ENCODE measurements around the gene ZNF462.

The ZNF462 gene

DNA sequence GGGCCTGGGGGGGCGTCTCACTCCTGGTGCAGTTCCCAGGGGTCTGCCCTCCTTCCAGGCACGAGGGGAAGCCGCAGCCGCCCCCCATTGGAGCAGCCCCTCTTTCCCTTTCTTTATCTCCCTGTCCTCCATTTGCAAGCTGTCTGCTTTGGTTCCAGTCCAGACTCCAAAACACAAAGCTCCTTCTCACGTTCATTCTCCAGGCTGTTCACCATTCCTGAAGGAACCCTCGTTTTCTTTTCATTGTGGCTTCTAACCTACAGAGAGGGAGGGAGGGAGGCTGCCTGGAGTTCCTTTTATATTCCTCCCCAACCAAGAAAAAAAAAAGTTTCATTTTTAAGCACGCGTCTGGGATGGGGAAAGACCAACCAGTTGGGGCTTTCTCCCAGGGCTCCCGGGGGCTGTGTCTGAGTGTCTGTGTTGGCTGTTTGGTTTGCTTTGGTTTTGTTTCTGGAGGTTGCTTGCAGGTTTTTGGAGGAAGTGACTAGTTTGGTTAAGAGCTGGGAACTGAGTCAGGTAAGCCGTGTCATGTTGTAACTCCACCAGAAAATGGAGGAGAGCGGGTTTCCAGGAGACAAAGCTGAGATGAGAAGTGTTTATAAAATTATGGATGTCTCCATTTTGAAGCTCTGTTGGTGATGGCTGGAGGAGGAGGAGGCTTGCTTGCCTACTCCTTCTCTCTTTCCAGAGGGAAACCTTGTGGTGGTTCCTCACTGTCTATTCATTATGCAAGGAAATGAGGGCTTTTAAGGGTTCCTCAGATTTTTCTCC, 1.6 kb downstream of the ZNF462 start:
- peak; percentile 44 for DNase-seq (ENCODE audit: low spot score)

DNA sequence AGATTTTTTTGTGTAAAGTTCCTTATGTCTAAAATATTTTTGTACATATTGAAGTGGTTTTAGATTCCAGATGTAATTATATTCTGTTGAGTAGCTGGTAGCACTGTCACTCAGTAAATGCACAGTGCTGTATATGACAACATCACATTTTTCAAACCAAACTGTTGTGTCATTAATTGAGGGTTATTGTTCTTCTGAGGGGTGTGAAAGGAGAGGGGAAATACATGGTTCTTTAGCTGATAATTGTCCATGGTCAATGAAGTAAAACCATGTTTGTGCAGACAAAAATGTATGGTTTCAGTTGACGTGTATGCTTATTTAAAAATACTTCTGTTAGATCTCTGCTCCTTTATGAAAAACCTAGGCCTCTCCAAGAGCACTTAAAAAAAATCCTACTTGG, 3.3 kb downstream of the ZNF462 start:
- DNase-seq (ENCODE audit: low spot score) = no peak

DNA sequence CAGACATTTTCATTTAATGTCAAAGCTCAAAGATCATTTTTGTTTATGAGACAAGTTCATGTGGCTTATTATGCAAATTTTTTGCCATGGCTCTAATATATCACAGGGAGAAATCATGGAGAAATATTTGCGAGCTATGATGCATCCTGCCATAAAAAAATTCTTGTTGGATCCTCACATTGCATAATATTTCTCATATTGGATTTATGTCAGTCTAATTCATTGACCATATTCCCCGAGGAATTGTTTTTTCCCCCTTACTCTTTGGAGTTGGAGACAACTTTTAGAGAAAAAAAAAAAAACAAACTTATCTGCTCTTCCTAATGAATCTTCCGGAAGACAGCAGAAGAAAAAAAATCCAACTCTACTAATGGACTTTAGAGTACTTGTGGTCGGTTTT, 4.3 kb downstream of the ZNF462 start:
- no peak for DNase-seq (ENCODE audit: low spot score)

DNA sequence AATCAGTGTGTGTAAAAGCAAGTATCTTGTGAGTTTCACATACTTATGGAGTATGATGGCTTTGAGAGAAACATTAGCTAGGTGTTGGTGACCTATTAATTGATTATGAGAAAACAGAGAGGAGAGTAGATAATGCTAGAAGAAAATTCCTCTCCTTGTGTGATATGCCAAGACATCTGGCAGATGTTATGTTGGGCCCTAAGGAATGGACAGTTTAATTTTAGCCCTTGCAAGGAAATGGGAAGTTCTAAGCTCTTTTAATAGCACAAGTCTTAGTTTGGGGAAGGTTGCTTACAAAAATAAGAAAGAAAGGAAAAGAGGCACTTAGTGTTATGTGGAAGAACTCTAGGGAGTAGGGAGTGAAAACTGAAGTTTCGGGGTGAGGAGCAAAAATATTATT, 5.1 kb downstream of the ZNF462 start:
- DNase-seq (ENCODE audit: low spot score) = no peak

DNA sequence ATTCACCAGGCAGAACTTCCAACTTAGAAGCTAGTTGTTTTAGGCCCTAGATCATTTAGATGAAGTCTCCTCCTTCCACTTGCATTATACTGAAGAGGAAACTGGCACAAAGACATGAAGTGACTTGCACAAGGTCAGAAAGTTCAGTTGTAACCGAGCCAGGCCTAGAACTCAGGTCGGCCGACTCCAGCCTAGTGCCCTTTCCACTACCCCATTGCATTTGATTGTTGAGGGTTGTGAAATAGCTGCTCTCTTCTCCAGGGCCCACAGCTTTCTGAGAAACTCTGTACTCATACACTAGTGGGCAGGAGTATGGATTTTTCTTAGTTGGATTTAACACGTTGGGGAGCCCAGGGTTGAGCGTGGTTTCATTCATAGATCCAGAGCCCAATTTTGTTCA, 5.6 kb downstream of the ZNF462 start:
- no peak for DNase-seq (ENCODE audit: low spot score)

DNA sequence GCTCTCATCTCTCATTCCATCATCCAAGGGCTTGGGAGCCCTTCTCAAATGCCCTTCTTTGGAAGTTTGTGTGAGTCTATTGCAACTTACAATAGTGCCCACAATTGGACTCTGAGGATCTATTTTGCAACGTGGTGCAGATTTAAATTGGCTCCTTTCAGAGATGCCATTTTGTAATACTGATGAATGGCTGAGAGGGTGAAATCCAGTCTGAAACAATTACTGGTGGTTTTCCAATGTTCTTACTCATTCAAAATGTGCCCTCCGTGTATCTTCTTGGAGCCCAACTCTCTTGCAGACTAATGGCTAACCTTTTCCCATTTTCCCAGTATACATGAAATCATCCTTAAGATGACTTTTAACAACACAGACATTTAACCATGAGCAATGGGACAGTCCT, 6.1 kb downstream of the ZNF462 start:
- DNase-seq (ENCODE audit: low spot score) = peak; percentile 12

DNA sequence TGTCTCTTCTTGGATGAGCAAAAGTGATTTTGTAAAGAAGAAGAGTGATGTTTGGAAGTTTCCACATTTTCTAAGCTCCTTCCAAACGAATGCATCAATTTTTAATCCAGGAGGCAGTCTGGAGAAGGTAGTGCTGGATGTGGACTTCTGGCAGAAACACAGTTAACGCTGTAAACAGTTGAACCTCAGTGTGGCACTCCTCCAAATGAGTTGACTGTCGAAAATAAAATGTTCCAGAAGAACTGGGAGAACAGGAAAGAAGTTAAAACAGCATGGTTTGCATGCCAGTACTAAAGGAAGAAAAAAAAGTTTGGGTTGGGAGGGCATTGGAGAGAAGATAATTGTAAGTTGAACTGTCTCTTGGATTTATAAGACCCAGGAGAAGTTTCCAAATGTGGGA, 6.5 kb downstream of the ZNF462 start:
- no peak for DNase-seq (ENCODE audit: low spot score)

DNA sequence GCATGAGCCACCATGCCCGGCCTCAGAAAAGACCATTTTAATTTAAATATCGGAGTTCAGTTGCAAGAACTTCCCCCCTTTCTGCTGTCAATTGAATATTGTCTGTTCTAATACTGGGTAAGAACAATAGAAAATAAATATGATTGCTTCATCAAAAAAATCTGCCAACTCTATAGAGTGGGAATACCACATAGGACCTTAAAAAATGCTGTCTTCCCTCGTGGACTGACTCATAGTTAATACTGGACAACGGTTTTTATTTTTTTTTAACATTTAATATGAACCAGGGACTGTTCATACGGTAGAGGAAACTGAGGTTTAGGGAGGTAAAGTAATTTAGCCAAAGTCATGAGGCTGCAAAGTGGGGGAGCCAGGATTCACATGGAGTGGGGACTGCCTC, 9.7 kb downstream of the ZNF462 start:
- no peak for DNase-seq (ENCODE audit: low spot score)

DNA sequence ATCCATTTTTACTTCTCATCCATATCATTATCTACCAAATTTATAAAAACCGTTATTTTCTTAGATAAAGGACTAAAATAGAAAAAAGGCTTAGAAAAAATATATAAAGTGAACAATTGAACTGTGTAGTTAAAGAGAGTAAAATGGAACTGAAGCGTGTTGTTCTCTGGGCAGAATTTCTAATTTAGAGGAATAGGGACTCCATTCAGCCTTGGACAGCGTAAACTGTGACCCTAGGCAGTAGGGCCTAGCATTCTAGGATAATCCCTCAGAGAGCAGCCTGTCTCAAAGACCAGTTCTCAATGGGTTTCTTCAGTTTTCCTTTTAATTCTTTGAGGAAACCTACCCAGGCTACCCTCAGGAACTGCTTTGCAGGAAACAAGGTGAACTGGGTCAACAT, 11.1 kb downstream of the ZNF462 start:
- no peak for DNase-seq (ENCODE audit: low spot score)

DNA sequence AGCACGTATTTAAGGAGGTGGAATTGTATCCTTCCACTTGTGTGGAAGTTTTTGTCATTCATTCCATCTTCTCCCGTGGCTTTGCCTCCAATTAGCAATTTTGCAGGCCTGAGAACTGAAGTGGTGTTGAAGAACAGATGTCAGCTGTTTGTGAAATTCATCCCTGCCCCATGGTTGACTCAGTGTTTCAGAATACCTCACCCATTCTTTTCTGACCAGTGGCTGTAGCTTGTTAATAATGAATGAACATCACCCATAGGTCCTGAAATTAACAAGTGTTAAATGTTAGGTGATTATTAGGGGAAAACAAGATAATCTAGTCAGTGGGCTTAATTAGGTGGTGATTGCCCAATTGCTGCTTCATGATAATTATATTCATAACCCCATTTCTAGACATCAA, 11.7 kb downstream of the ZNF462 start:
- DNase-seq (ENCODE audit: low spot score) = no peak

DNA sequence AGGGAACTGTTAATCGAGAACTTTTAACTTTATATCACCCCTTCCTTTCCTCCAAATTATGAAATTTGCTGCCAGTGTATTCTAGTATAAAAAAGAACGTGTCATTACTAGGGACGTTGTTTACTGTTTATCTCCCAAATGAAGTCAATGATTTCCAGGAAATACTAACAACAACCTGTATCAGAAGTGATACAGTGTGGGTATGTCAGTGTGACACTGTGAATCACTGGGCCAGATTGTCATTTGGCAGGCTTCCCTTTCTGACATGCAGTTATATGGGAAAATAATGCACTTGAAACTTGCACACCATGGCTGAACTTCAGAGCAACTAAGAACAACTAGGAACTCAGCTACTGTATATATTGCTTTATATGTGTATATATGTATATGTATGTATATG, 12.6 kb downstream of the ZNF462 start:
- no peak for DNase-seq (ENCODE audit: low spot score)

DNA sequence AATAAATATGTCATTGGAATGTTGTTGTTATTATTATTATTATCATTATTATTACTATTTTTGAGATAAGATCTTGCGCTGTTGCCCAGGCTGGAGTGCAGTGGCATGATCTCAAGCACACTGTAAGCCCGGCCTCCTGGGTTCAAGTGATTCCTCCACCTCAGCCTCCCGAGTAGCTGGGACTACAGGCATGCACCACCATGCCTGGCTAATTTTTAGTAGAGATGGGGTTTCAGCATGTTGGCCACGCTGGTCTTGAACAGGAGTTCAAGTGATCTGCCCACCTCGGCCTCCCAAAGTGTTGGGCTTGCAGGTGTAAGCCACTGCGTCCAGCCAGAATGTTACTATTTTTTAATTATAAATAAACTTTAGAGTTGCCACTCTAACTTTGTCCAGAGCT, 14.4 kb downstream of the ZNF462 start:
- DNase-seq (ENCODE audit: low spot score) = no peak

DNA sequence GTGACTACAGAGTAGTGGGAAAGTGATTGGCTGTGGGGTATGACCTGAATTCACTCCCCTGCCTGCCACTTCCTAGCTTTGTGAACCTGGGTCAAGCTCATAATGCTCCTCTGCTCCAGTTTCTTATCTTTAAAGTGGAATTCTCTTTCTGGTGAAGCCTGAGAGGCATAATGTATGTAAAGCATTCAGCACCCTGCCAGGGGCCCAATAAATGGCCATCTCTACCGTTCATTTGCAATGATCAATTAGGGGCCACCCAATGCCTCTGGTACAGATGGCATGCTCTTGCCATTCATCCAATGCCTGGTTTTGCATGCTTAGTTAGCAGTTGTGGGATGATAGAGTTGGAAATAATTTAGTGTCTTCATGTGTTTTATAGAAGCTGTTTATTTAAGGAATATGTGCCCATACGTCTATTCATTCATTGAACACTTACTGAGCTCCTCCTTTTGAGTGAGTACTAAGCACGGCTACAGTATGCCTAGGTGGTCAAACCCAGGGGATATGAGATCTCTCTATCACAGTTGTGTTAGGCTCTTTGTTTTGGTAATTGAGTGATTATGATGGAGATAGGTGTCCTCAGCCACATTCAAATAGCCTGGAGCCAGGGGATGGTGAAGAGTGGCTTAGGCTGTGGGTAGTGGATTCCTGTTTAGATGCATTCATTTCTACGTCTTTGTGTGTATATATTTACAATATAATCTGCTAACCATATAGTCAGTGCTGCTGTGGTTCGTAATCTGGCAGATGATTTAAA, 15.3 kb downstream of the ZNF462 start:
- DNase-seq (ENCODE audit: low spot score) = no peak

DNA sequence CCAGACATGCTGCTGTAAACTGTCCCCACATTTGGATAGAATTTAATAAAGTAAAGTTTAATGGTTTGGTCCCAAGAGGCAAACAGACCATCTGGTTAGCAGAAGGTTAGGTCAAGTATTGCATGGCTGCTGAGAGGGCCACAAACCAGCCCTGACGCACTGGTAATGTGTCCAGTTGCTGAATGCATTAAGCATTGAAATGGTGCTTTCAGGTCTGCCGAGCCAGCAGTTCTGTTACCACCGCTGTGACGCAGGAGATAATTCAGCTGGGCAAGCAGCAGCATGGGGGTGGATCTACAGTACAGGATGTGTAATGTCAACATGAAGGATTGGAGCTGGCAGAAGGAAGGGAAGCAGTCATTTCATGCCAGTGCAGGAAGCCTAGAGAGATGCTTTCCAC, 16.0 kb downstream of the ZNF462 start:
- DNase-seq (ENCODE audit: low spot score) = peak; percentile 62

DNA sequence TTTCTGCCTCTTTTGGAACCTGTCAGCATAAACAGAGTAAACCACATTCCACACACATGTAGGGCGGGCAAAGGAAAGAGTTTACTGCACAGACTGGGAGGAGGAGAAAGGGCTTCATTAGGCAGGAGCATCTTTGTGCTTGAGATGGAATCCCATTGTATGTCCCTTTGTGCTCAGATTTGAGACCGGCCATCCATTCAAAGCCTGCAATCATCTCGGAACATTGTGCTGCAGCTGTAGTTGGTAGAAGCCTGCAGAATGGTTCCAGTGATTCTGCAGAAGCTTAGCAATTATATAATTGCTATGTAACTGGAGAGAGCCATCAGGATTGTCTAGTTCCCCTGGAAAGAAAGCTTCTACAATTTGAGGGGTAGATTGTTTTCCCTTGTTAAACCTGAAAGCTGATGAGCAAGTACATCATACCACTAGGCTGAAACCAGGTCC, 16.5 kb downstream of the ZNF462 start:
- no peak for DNase-seq (ENCODE audit: low spot score)

DNA sequence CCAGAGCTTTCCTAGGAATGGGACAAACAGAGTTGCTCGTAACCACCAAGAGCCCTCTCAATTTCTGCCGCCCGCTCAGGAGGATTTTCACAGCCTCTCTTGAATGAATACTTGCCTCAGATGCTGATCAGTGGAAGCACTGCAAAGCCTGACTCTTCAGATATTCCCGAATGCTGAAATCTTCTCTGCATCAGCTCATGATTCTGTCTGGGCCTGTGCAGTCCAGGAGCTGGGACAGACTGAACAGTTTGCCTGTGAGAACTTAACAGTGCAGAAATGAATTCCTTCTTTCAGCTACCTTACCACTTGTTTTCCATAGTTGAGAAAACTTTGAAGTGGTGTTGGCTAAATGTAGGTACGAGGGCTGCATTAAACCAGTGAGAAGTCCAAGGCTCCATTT, 17.1 kb downstream of the ZNF462 start:
- DNase-seq (ENCODE audit: low spot score) = no peak

DNA sequence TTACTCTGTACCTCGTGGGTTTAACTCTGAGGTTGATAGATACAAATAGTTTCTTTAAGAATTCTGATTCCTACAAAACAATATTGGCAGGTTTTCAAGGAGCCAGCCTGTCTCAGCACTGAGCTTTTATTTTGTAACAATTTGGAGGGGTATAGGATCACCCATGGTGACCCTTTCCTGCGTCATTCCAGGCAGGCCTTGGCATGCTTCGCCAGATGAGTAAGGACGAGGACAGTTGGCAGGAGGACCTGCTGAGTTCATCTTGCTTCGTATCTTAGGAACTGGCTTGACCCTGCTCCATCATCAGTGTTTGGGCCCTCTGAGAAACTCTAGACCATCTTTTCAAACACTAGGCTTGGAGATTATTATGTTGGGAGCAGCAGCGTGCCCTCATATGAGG, 17.9 kb downstream of the ZNF462 start:
- DNase-seq (ENCODE audit: low spot score) = no peak

DNA sequence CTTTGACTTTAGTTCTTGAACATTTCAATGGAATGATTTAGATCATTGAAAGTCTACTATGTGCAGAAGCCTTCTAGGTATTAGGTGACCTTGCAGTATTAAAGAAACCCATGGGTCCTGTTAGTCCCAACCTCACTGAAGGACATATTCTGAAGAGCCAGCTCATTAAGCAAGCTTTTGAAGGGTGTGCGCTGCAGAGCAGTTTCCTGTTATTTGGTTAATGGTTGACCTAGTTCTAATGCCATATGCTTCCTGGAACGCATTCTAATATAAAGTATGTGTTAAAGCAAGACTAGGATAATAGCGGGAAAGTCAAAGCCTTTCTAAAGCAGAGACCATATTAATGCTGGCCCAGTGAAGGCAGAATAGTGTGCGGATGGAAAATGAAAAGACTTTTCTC, 20.1 kb downstream of the ZNF462 start:
- DNase-seq (ENCODE audit: low spot score) = no peak

DNA sequence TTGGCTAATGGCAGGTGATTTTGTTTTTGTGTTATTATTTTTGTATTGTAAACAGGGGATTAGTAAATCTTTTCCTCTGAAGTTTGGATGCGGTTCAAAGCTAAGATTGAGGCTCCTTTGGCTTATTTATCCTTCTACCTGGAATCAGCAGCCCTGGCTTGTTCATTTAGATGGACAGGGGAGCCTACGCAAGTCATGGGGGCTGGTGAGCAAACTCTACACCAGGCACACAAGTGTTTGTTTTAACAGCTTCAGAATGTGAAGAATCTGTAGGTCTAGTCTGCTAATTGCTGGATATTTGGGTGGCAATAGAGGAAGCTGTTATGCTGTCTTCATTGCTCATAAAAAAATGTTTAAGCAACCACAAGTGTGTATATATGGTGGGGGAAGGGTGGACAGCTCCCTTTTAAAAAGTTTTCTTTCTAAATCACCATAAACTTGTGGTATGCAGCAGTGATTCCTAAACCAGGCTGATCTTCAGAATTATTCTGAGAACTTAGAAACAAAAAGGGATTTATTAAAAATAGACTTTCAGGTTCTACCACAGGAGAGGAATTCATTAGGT, 20.7 kb downstream of the ZNF462 start:
- DNase-seq (ENCODE audit: low spot score) = no peak

DNA sequence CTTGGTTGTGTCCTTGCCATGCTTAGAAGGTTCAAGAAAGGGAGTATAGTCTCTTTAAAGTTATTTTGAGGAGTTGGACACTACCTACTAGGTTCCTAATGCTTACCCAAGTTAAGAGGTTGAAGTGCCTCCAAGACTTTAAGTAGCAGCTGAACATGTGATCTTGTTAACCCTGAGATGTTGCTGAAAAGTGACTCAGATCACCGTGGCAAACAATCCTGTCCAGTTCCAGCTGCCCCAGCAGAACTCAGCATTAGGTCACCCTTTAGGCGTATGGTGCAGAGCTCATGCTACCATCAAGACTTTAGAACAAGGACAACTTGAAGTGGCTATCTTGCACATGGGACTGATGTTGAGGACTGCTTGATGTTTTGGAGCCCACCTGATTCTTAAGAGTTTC, 22.5 kb downstream of the ZNF462 start:
- peak; percentile 53 for DNase-seq (ENCODE audit: low spot score)

DNA sequence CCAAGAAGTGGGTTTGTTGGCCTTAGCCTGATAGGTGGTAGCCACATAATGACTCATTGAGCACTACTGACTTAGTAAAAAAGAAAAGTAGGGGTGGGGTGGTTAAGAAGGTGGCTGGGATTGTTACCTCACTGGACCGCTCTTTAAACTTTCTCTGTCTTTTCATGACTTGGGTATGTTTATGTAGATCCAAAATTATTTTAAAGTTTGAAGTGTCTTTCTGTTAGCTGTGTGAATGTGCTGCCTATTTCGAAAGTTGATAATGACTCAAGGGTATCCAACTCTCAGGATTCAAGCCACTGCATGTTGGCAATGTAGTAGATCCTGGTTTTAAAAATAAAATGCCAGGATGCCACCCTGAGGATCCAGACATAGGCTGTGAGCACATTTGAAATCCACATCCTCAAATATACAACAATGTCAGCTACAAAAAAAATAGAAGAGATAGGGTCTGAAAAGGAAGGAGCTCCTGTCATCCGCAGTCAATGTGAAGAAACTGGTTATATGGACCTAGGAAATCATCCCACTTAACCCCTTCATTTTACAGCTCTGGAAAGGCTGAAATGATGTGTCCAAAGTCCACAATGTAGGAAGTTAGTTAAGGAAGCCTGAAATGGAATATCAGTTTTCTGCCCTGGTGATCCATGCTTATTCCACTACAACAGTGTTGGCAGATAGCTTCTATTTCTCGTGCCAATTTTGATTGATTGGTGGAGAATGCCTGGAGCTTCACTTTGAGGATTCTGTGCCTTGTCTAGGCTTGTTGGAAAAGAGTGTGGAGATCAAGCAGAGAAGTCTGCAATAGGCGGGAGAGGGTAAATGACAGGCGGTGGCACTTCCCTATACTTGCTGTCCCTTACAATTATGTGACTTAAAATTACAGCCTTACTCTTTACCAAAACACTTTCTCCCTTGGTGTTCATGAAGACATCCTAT, 23.4 kb downstream of the ZNF462 start:
- no peak for DNase-seq (ENCODE audit: low spot score)

DNA sequence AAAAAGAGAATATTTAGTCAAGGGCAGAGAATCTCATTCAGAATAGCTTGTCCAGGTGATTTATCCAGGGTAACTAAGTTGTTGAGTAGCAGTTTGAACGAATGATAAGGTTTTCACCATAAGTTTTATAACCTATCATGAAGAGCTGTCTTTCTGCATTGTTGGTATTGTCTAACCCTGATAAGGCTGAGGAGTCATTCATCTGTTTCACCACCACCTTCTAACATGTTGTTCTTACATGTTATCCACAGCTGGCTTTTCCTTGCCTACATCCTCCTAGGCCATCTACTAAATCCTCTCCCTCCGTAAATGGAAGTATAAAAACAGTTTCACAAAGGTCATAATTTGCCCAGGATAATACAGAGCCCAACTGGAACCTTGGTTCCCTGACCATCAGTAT, 24.1 kb downstream of the ZNF462 start:
- DNase-seq (ENCODE audit: low spot score) = no peak

Data from GM03348 (cell line).